Stimulated activated CD4-positive, alpha-beta T cell treated with anti-CD3 and anti-CD28 coated beads, Interleukin-1b, Interleukin-23, amount 100 ng/mL, for 48 hours (primary cell): ENCODE measurements around the gene ARHGEF4.

Source experiments
- DNase-seq: peaks from one replicate; pipeline ENCODE4 v3.0.0-alpha.2; 2020

ARHGEF4 gene

GRCh38 chr2:130836501-130837174, at the start of gene ARHGEF4:
TSS of gene ARHGEF4 (plus strand) at chr2:130836914. CDS start at chr2:130836954, 40 bp downstream.
- no peak for DNase-seq

- DNase-seq = no peak
These were observed 48.9 kb upstream of the ARHGEF4 start for GRCh38 chr2:130787841-130788240.

- no peak for DNase-seq
These were observed 46.4 kb upstream of the ARHGEF4 start for GRCh38 chr2:130790312-130790711.

GRCh38 chr2:130790804-130791616, 45.7 kb upstream of the ARHGEF4 start:
- DNase-seq = no peak

GRCh38 chr2:130791617-130791939, 45.1 kb upstream of the ARHGEF4 start:
- no peak for DNase-seq

- no peak for DNase-seq
These were observed 41.3 kb upstream of the ARHGEF4 start for GRCh38 chr2:130795431-130795830.

GRCh38 chr2:130796290-130796689, 40.4 kb upstream of the ARHGEF4 start:
- DNase-seq = no peak

GRCh38 chr2:130797493-130798435, 39.0 kb upstream of the ARHGEF4 start:
- peak; percentile 90 for DNase-seq

GRCh38 chr2:130798472-130799218, 38.1 kb upstream of the ARHGEF4 start:
- DNase-seq = no peak

GRCh38 chr2:130799295-130799694, 37.4 kb upstream of the ARHGEF4 start:
- DNase-seq = no peak

GRCh38 chr2:130805613-130806012, 31.1 kb upstream of the ARHGEF4 start:
- no peak for DNase-seq

GRCh38 chr2:130806370-130806769, 30.3 kb upstream of the ARHGEF4 start:
- no peak for DNase-seq

- no peak for DNase-seq
These were observed 28.9 kb upstream of the ARHGEF4 start for GRCh38 chr2:130807659-130808385.

- DNase-seq = no peak
These were observed 28.0 kb upstream of the ARHGEF4 start for GRCh38 chr2:130808482-130809268.

- no peak for DNase-seq
These were observed 26.2 kb upstream of the ARHGEF4 start for GRCh38 chr2:130810490-130810889.

- DNase-seq = no peak
These were observed 23.0 kb upstream of the ARHGEF4 start for GRCh38 chr2:130813722-130814121.

GRCh38 chr2:130814931-130815680, 21.6 kb upstream of the ARHGEF4 start:
- DNase-seq = no peak

GRCh38 chr2:130818809-130819208, 17.9 kb upstream of the ARHGEF4 start:
- DNase-seq = no peak

GRCh38 chr2:130819226-130819607, 17.5 kb upstream of the ARHGEF4 start:
- DNase-seq = no peak

- DNase-seq = no peak
These were observed 17.0 kb upstream of the ARHGEF4 start for GRCh38 chr2:130819608-130820278.
